ENCODE results near the gene DPPA5. TPM values are rescaled to one million over a fixed set of nuclear protein-coding genes. Genes with fewer than 3 reads are reported as not detected.

DPPA5 gene
- not detected for total RNA-seq (ENCODE audit: unreplicated experiment)
- long read RNA-seq = 0 reads

- H3K27me3 Mint-ChIP-seq (ENCODE audit: unreplicated experiment) = no peaks in the 10 kb centered on the region
These were observed at the start of gene DPPA5 for GRCh38 chr6:73353636-73354593. Gene DPPA5, minus strand, starts transcription at chr6:73354276. Its CDS starts 51 bp downstream, at chr6:73354225.

GRCh38 chr6:73400656-73401055 is 46.6 kb upstream of the DPPA5 start:
- Mint-ChIP-seq H3K27me3 (ENCODE audit: unreplicated experiment) (no peaks in the 10 kb centered on the region), H3K36me3 (ENCODE audit: unreplicated experiment) (no peaks in the 10 kb centered on the region), H3K27ac (ENCODE audit: unreplicated experiment) (no peak overlapping the region), H3K4me3 (ENCODE audit: unreplicated experiment) (no peak overlapping the region), H3K4me1 (ENCODE audit: low read depth, unreplicated experiment) (no peaks in the 10 kb centered on the region), H3K9me3 (ENCODE audit: unreplicated experiment) (no peaks in the 10 kb centered on the region)
- DNase-seq = no peak
- TF ChIP-seq CTCF (IDR thresholded peaks at IDR 0.05; ENCODE audit: partially characterized antibody, unreplicated experiment) = no peak

More at GRCh38 chr6:73353636-73354593, at the start of gene DPPA5:
- no peaks in the 10 kb centered on the region for H3K36me3 Mint-ChIP-seq (ENCODE audit: unreplicated experiment)
- no peak for DNase-seq
- no peaks in the 10 kb centered on the region for H3K9me3 Mint-ChIP-seq (ENCODE audit: unreplicated experiment)
- TF ChIP-seq CTCF (IDR thresholded peaks at IDR 0.05; ENCODE audit: partially characterized antibody, unreplicated experiment) = no peak
- no peaks in the 10 kb centered on the region for H3K4me1 Mint-ChIP-seq (ENCODE audit: low read depth, unreplicated experiment)
- H3K27ac Mint-ChIP-seq (ENCODE audit: unreplicated experiment) = no peak within 1 kb of the TSS
- H3K4me3 Mint-ChIP-seq (ENCODE audit: unreplicated experiment) = no peak within 1 kb of the TSS

- H3K9me3 Mint-ChIP-seq (ENCODE audit: unreplicated experiment) = no peaks in the 10 kb centered on the region
- no peak overlapping the region for H3K27ac Mint-ChIP-seq (ENCODE audit: unreplicated experiment)
- no peak for TF ChIP-seq CTCF (IDR thresholded peaks at IDR 0.05; ENCODE audit: partially characterized antibody, unreplicated experiment)
- H3K4me3 Mint-ChIP-seq (ENCODE audit: unreplicated experiment) = no peak overlapping the region
- H3K4me1 Mint-ChIP-seq (ENCODE audit: low read depth, unreplicated experiment) = no peaks in the 10 kb centered on the region
- H3K27me3 Mint-ChIP-seq (ENCODE audit: unreplicated experiment) = peaks cover 1% of the 10 kb centered on the region
- H3K36me3 Mint-ChIP-seq (ENCODE audit: unreplicated experiment) = no peaks in the 10 kb centered on the region
- DNase-seq = no peak
These were observed 41.8 kb upstream of the DPPA5 start for GRCh38 chr6:73395875-73396274.

- no peaks in the 10 kb centered on the region for H3K36me3 Mint-ChIP-seq (ENCODE audit: unreplicated experiment)
- H3K4me1 Mint-ChIP-seq (ENCODE audit: low read depth, unreplicated experiment) = no peaks in the 10 kb centered on the region
- peaks cover 1% of the 10 kb centered on the region for H3K27me3 Mint-ChIP-seq (ENCODE audit: unreplicated experiment)
- TF ChIP-seq CTCF (IDR thresholded peaks at IDR 0.05; ENCODE audit: partially characterized antibody, unreplicated experiment) = no peak
- DNase-seq = no peak
- no peak within 1 kb of the TSS for H3K4me3 Mint-ChIP-seq (ENCODE audit: unreplicated experiment)
- H3K27ac Mint-ChIP-seq (ENCODE audit: unreplicated experiment) = no peak within 1 kb of the TSS
- no peaks in the 10 kb centered on the region for H3K9me3 Mint-ChIP-seq (ENCODE audit: unreplicated experiment)
These were observed 40.7 kb upstream of the DPPA5 start, which contains the start of gene DDX43 for GRCh38 chr6:73394577-73395354. Gene DDX43, plus strand, starts transcription at chr6:73394828. Its CDS starts 78 bp downstream, at chr6:73394906.

Data from glutamatergic neuron (in vitro differentiated cells).